HG03108 (cell line): Measurements from ENCODE around the gene KRT40.
"Not testable (repeated sequence)": the region's sequence is repeated elsewhere in the genome, so short reads cannot be mapped to it uniquely, and the experiment has no call there.

Source experiments
- ATAC-seq: cut with Tn5 transposase; IDR thresholded peaks from one replicate; pipeline ENCODE4 v1.9.1; 2021; ENCODE audit warnings: moderate library complexity; ENCODE audit not compliant: unreplicated experiment

KRT40 gene

DNA sequence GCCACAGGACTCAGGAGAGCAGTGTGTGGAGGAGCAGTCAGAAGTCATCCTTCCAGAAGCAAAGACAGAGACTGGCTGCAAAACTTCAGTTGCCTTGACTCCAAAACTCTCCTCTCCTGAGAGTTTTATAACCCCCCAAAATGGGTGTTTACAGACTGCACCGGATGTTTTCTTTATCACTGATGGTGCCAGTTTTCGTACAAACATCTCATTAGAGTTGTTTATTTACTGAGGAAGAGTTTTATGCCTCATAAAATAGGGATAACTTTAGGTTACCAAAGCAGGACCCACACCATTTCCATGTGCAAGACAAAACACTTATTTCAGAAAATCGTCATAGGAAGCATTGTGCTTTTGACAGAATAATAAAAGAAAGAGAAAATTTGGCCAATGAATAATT lies at the start of gene KRT40:
TSS of gene KRT40 (minus strand) at position 101 of the 400 bp plus-strand sequence. CDS start at position 48, 53 bp downstream.
- no peak for ATAC-seq

DNA sequence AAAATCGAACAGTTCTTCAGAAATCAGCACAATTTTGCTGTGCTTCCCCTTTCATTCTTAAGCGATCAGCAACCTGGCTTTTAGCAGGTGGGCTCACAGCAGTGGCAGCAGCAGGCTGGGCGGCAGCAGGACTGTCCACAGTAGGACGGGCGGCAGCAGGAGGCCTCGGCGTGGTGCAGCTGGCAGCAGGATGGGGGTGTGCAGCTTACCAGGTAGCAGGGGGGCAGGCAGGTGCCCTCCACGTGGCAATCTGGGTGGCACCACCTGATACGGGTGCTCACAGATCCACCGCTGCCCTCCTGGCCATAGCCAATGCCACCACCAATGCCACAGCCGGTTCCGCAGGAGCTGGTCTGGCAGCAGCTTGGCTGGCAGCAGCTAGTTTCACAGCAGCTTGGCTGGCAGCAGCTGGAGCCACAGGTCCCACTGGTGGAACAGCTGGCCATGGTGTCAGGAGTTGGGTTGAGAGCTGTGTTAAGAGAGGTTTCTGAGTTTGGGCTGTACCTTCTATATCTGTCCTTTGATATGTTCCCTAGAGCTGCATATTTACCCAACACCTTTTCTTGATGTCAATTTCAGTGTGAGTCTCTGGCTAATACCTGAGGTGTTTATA lies 45.6 kb upstream of the KRT40 start, which contains the start of gene KRTAP1-4:
TSS of gene KRTAP1-4 (minus strand) at position 563 of the 613 bp plus-strand sequence. CDS start at position 446, 117 bp downstream.
- no peak for ATAC-seq

DNA sequence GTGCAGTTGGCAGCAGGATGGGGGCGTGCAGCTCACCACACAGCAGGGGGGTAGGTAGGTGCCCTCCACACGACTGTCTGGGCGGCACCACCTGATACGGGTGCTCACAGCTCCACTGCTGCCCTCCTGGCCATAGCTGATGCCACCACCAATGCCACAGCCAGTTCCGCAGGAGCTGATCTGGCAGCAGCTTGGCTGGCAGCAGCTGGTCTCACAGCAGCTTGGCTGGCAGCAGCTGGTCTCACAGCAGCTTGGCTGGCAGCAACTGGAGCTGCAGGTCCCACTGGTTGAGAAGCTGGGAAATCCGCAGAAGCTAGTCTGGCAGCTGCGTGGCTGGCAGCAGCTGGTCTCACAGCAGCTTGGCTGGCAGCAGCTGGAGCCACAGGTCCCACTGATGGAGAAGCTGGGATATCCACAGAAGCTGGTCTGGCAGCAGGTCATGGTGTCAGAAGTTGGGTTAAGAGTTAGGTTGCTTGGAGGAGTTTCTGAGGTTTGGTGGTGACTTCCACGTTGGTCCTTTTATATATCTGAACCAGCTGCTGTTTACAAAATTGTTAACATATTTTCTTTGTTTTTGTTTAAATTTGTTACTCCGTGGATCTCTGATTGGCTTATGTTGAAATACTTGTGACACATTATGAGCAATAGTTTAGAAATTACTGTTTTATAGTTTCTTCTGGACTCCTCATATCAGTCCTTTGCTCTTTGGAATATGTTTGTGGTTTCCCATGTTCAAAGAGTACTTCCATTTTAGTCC lies 42.8 kb upstream of the KRT40 start, which contains the start of gene KRTAP1-5:
TSS of gene KRTAP1-5 (minus strand) at position 494 of the 757 bp plus-strand sequence. CDS start at position 441, 53 bp downstream.
- ATAC-seq = no peak

DNA sequence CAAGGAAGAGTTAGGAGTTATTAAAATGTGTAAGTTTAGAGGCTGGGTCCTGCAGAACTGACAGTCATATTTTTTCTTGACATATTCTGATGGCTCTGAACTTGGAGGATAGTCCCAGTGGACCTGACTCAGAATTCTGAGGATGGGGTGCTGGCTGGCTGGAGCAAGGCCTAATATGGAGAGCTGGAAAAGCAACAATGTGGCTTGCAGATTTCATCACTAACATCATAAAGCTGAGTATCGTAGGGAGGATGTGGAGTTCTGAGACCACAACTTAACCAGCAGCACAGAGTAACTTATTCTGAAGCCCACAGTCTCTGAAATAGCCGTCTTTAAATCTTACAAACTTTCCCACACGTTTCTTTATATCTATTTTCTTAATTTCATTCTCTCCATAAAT lies 40.6 kb upstream of the KRT40 start:
- no peak for ATAC-seq

DNA sequence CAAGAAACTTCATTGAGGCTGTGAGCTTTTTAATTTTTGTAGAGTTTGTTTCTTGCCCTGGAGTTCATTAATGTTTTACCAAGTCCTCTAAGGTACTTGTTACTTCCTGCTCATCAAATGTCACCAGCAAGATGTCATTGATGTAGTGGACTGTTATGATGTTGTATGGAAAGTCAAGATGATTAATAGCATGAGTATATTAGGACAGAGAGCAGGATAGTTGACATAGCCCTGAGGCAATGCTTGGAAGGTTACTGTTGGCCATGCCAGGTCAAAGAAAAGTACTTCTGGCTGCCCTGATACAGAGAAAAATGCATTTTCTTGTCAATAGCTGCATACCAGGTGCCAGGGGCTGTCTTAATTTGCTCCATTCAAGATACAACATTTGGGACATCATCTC lies 36.2 kb upstream of the KRT40 start:
- ATAC-seq = no peak

DNA sequence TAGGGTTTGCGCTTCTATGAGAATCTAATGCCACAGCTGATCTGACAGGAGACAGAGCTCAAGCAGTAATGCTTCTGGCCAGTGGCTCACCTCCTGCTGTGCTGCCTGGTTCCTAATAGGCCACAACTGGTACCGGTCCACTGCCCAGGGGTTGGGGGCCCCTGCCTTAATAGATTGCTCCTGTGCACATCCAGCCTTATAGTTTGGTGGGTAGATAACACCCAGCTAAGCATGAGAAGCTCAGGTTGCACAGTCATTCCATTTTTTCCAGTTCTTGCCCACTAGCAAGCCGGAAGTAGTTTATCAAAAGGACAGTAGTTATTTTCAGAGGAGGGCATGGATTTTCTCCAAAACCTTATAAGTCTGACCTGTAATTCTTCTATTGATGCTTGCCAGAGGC lies 35.3 kb upstream of the KRT40 start:
- ATAC-seq = no peak

DNA sequence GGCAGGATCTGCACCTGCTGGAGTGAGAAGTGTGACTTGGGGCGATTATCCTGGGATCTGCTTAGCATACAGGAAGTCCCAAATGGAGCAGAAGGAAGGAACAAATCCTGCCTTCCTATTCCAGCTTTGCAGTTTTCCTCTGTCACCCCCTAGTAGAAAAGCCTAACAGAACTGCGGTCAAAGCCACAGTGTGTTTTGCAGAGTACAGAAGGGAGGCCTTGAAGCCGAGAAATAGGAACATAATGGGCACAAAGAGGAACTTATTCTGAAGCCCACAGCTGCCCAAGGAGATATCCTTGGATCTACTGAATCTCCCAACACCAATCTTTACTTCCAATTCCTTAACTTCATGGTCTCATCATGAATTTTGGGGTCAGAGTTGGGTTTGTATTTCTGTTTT lies 34.4 kb upstream of the KRT40 start:
- no peak for ATAC-seq

DNA sequence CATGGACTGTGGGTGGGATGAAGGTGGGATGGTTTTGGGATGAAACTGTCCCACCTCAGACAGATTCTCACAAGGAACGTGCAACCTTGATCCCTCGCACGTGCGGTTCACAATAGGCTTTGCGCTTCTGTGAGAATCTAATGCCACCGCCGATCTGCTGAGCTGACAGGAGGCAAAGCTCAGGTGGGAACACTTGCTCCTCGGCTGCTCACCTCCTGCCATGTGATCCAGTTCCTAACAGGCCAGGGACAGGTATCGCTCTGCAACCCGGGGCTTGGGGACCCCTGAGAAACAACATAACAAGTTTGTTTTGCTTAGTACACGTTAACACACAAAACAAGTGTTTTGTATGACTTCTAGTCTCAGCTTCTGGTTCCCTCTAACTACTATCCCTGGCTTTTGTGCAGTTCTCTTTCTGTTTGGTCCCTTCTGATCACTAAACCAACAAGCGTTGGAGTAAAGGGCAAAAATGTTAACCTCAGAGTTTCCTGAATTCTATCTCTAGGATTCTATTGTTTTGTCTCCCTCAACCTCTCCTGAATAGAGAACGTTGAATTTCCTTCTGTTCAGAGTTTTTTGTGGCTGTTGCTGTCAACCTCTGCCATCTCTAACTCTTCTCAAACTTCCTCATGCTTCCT lies 32.6 kb upstream of the KRT40 start:
- no peak for ATAC-seq

DNA sequence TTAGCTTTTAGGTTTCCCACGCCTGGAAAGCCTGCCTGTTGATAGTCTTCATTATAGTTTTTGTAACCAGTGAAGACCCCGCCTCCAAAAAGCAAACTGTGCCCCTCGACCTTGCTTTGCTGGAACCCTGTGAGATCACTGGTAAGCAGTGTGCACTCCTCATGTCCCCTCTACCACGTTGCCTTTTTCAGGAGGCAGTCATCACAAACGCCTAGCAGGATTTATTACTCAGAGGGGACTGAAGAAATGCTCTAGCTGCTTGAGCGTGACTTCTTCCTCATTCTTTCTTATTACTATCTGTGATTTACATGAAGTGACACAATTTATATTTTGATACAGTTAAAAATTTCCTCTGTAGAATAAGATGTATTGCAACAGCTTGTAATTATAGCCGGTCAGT lies 31.3 kb upstream of the KRT40 start:
- no peak for ATAC-seq

DNA sequence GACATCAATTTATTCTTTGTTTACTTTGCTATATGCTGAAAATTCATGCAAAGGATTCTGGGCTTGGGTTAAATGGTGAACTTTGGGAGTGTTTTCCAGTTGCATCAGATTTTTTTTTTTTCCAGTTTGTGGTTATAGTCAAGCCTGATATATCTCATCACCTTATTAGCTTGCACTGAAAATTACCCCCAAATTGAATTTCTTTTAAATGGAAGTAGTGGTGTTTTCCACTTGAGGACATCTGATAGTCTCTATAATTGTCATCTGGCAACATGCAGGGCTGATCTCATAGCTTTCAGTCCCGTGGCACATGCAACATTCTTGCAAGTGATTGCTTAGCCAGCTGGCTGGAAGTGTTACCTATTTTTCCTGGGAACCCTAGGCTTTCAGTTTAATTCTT lies 29.5 kb upstream of the KRT40 start:
- no peak for ATAC-seq

DNA sequence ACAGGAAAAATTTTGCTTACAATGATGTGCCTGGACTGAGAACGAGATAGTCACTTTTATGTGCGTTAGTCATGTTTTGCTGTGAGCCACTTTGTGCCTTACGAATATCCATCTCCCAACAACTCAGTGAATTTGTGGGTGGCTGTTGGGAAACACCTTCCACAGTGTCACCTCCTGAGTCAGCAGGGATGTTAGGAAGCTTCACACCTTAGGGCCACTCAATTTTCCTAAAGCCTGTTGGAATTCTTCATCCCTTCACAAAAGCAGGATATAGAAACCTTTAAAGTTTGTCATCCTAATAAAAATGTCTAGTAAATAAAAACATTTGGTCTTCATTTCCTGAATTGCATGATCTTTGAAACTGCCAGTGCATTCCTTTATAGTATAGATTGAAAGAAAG lies 29.1 kb upstream of the KRT40 start:
- ATAC-seq = no peak

DNA sequence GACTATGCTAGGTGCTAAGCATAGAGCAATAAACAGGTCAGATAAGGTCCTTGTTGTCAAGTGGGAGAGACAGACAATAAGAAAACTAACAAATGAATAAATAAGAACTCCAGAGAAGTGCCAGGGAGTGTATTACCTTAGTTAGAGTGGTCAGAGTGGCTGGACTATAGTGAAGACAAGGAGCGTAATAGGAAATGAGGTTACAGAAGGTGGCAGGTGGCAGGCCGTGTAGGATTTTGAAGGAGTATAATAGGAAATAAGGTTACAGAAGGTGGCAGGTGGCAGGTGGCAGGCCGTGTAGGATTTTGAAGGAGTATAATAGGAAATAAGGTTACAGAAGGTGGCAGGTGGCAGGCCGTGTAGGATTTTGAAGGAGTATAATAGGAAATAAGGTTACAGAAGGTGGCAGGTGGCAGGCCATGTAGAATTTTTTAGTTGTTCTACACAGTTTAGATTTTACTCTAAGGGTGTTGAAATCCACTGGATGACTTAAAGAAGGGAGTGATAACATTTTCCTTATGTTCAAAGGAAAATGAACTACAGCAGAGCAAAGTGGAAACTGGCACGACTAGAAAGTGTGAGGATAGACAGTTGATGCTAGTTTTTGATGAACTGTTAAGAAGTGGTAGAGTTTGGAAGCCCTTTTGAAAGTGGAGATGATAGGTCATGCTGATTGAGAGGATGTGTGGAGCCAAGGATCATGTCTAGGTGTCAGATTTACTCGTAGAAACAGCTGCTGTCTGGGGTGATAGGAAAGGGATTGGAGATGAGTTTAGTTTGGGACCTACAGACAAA lies 28.4 kb upstream of the KRT40 start:
- no peak for ATAC-seq

DNA sequence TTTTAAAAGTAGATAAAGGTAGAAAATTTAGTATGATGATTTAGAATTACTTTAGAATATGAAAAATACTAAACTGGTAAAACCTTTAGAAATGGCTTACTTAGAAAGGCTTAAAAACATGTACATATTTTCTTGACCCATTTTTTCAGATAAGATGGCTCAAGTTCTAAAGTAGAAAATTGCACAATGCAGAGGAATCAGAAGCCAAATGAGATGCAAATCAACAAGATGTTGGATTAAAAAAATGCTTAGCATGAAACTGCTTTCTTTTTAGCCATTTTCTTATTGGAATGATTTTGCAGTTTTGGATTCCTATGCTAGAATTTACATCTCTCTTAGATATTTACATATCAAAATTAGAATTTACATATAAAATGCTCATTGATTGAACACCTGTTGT lies 26.3 kb upstream of the KRT40 start:
- no peak for ATAC-seq

DNA sequence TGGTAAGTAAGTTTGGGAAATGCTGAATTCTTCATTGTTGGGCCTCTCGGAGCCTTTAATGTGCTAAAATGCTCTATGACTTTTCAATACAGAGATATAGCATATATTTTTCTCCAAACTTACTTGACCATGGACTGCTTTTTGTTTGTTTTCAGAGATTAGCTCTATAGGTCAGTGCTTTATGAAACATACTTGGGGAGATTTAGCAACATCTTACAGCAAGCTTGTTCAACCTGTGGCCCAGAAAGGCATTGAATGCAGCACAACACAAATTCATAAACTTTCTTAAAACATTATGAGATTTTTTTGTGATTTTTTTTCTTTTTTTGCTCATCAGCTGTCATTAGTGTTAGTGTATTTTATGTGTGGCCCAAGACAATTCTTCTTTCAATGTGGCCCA lies 25.8 kb upstream of the KRT40 start:
- ATAC-seq = no peak

DNA sequence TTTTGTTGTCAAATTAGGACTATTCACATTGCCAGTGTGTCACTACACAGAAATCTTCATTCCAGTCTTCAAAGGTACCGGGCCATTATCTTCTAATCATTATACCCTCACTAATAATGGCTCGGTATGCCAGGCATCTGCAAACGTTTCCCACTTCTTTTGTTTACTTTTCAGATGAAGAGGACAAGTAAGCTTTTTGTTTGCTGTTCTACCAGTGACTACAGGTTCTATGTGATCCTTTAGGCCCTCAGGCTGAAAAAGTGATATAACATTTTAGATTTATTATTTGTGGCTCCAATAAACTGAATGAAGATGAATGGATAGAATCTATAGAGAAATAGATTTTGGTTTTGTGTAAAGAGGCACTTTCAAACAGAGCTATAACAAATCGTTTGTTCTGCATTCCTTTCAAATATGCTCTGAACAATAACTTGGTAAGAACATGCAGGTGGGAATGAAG lies 25.2 kb upstream of the KRT40 start:
- ATAC-seq = no peak

DNA sequence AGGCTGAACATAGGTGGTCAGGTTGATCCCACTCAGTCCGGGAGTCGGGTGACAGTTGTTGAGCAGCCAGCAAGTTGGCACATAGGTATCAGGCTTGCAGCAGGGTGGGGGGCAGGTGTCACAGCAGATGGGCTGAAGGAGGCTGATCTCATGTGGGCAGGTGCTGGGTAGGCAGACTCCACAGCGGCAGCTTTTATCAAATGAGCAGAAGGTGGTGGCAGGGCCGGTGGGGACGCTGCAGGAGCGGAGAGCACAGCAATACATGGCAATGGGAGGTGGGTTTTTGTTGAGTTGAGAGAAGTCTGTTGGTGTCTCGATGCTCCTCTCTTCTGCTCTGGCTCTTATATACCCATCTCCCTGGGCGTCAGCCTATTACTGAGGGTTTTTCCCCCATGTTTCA lies 24.7 kb upstream of the KRT40 start, which contains the start of gene KRTAP3-1:
TSS of gene KRTAP3-1 (minus strand) at position 318 of the 400 bp plus-strand sequence. CDS start at position 264, 54 bp downstream.
- no peak for ATAC-seq

DNA sequence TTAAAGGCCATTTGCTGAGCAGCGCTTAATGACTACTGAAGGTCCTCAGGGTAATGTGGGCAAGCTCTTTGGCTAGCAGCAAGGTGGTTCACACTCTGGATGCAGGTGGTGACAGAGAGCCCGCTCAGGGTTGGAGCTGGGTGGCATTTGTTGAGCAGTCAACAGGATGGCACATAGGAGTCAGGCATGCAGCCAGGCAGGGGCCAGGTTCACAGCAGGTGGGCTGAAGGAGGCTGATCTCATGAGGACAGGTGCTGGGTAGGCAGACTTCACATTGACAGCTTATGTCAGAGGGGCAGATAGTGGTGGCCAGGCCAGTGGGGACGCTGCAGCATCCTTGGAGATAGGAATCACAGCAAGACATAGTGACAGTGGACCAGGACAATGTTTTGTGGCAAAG lies 20.3 kb upstream of the KRT40 start:
- no peak for ATAC-seq

DNA sequence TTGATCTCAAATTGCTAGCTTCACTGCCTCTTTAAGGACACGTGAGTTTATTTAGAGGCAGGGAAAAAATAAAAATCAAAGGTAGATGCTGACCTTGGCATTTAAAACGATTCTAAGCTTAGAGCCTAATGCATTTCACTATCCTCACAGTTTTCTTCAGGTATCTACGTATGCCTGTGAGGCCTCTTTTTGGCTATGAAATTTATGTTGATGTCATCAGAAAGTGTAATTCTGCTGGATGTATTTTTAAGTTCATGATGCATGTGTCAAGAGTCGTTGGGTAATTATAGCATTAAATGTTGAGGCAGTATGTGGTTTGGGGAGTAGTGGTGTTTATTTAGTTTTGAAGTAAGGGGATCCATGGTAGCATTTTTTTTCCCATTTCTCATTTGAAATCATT lies 19.8 kb upstream of the KRT40 start:
- no peak for ATAC-seq

DNA sequence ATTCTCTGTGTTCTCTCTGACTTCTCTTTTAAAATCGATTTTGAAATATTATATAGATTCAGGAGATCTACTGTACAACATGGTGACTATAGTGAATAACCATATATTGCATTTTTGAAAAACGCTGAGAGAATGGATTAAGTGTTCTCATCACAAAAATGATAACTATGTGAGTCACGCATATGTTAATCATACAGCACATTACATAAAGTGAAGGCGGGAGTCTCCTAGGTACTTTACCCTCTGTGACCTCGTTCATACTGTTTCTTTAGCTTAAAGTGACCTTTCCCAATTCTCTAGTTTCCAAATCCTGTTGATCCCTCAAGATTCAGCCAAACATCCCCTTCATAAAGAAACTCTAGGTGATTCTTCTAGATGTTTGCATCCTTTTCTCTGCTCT lies 18.7 kb upstream of the KRT40 start:
- ATAC-seq = no peak

DNA sequence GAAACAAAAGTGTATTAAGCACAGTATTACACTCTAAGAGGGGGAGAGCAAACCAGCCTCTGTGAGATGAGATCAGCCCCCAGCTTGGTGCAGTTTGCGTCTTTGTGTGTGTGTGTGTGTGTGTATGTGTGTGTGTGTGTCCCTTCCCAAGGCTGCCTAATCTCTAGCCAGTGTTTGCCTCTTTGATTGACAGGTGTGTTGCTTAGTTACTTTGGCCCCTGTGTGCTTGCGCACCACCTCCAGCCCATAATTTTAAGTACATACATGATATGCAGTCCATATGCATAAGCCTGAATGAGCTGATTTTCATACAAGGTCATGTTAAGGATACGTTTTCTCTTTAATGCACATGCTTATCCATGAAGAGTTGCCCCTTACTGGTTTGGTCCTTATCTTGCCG lies 17.7 kb upstream of the KRT40 start:
- ATAC-seq = no peak

DNA sequence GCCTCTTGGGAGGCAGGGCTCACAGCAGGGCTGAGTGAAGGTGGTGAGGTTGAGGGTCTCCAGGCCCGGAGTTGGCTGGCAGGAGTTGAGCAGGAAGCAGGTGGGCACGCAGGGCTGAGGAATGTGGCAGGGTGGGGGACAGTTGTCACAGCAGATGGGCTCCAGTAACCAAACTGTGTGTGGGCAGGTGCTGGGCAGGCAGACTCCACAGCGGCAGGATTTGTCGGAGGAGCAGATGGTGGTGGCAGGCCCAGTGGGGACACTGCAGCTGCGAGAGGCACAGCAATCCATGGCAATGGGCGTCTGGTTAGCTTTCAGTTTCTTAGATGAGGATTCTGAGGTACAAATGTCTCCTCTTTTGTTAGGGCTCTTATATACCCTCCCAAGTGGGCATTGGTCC lies 15.4 kb upstream of the KRT40 start, which contains the start of gene KRTAP3-2:
TSS of gene KRTAP3-2 (minus strand) at position 344 of the 400 bp plus-strand sequence. CDS start at position 291, 53 bp downstream.
- not testable (repeated sequence) for ATAC-seq
